ENCODE measurements around the gene CACNA2D3.

The CACNA2D3 gene

DNA sequence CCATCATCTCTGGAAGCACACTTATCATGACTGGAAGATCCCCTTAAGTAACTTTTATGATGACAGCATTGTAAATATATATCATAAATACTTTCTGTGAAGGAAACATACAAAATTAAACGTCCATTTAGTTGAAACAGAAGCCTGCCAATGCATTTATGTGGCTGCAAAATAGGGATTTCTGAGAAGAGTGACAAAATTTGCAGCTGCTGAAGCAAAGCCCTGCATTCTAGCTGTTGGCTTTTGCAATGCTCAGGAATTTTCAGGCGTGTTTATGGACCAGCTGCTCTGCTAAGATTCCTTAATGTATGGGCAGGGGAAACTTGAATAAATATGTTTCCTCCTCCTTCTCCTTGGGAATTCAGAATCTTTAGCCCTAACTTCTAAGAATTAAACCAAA lies 137.3 kb downstream of the CACNA2D3 start:
- TF ChIP-seq, protein P1, sequence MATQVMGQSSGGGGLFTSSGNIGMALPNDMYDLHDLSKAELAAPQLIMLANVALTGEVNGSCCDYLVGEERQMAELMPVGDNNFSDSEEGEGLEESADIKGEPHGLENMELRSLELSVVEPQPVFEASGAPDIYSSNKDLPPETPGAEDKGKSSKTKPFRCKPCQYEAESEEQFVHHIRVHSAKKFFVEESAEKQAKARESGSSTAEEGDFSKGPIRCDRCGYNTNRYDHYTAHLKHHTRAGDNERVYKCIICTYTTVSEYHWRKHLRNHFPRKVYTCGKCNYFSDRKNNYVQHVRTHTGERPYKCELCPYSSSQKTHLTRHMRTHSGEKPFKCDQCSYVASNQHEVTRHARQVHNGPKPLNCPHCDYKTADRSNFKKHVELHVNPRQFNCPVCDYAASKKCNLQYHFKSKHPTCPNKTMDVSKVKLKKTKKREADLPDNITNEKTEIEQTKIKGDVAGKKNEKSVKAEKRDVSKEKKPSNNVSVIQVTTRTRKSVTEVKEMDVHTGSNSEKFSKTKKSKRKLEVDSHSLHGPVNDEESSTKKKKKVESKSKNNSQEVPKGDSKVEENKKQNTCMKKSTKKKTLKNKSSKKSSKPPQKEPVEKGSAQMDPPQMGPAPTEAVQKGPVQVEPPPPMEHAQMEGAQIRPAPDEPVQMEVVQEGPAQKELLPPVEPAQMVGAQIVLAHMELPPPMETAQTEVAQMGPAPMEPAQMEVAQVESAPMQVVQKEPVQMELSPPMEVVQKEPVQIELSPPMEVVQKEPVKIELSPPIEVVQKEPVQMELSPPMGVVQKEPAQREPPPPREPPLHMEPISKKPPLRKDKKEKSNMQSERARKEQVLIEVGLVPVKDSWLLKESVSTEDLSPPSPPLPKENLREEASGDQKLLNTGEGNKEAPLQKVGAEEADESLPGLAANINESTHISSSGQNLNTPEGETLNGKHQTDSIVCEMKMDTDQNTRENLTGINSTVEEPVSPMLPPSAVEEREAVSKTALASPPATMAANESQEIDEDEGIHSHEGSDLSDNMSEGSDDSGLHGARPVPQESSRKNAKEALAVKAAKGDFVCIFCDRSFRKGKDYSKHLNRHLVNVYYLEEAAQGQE (IDR thresholded peaks at IDR 0.05; ENCODE audit: insufficient read depth in 1 of 2, low read depth in 2 of 2, low read length in 2 of 2) = no peak
- TF ChIP-seq SIN3A (IDR thresholded peaks at IDR 0.05; ENCODE audit: borderline replicate concordance, insufficient read depth, low read length) (no peak), FOXP2 (optimal IDR thresholded peaks at IDR 0.05; ENCODE audit: borderline replicate concordance, extremely low read depth, extremely low read length, insufficient read depth) (no peak), POLR2AphosphoS5 (IDR thresholded peaks at IDR 0.05; ENCODE audit: low read depth, low read length) (no peak), TAF1 (IDR thresholded peaks at IDR 0.05; ENCODE audit: borderline replicate concordance, insufficient read depth, low read length) (no peak)

DNA sequence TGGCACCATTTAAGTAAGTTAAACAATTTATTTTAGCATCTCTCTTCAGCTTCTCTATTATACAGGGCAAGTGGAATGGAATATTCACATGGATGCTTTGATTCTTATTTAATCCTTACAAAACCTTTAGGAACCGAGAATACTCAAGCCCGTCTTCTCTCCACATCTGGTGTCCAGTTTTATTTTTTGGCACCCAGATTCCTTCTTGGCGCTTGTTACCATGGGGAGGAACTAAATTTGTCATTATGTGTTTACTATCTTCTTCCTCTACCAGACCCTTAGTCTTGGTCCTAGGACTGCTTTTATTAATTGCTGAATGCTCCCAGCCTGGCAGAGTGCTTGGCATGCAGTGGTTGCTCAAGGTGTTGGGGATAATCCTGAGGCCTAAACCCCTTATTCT lies 138.8 kb downstream of the CACNA2D3 start:
- TF ChIP-seq POLR2AphosphoS5 (IDR thresholded peaks at IDR 0.05; ENCODE audit: low read depth, low read length) = no peak
- TF ChIP-seq SIN3A (IDR thresholded peaks at IDR 0.05; ENCODE audit: borderline replicate concordance, insufficient read depth, low read length) = no peak
- TF ChIP-seq, protein P1 (IDR thresholded peaks at IDR 0.05; ENCODE audit: insufficient read depth in 1 of 2, low read depth in 2 of 2, low read length in 2 of 2) = no peak

DNA sequence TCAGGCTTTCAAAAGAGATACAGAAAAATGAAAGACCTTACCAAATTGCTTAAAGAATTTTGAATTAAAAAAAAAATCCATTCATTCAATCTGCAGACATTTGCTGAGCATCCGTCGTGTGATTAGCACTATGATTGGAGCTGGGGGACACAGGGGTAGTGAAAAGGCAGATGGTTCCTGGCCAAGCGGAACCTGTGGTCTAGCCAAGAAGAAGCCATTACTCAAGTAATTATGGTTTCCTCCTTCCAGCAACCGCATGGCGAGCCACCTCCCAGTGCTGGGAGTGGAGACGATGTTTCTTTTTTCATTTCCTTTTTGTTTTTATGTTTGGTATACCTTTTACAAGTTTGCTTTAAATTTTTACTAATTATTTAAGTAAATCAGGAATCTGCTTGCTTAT lies 140.2 kb downstream of the CACNA2D3 start:
- no peak for TF ChIP-seq FOXP2 (optimal IDR thresholded peaks at IDR 0.05; ENCODE audit: borderline replicate concordance, extremely low read depth, extremely low read length, insufficient read depth)
- no peak for TF ChIP-seq TAF1 (IDR thresholded peaks at IDR 0.05; ENCODE audit: borderline replicate concordance, insufficient read depth, low read length)
- TF ChIP-seq, protein P1 (IDR thresholded peaks at IDR 0.05; ENCODE audit: insufficient read depth in 1 of 2, low read depth in 2 of 2, low read length in 2 of 2) = no peak
- TF ChIP-seq SIN3A (IDR thresholded peaks at IDR 0.05; ENCODE audit: borderline replicate concordance, insufficient read depth, low read length) = no peak
- no peak for TF ChIP-seq POLR2AphosphoS5 (IDR thresholded peaks at IDR 0.05; ENCODE audit: low read depth, low read length)

DNA sequence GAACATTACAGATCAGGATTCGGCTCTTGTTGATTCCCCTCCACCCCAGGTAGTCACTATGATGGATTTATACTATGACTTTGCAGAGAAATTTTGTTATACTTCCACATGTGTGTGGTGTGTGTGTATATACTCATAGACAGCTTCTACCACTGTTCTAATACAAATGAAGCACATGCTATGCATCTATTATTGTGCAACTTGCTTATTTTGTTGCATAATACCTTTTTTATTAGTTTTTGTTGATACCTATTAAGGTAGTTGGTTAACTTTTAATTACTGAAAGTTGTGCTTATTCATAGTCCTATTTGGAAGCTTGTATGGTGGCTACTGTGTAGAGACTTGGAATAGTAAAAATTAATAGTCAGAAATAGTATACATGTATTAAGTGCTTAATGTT lies 140.6 kb downstream of the CACNA2D3 start:
- no peak for TF ChIP-seq SIN3A (IDR thresholded peaks at IDR 0.05; ENCODE audit: borderline replicate concordance, insufficient read depth, low read length)
- TF ChIP-seq FOXP2 (optimal IDR thresholded peaks at IDR 0.05; ENCODE audit: borderline replicate concordance, extremely low read depth, extremely low read length, insufficient read depth) = no peak
- TF ChIP-seq TAF1 (IDR thresholded peaks at IDR 0.05; ENCODE audit: borderline replicate concordance, insufficient read depth, low read length) = no peak
- TF ChIP-seq POLR2AphosphoS5 (IDR thresholded peaks at IDR 0.05; ENCODE audit: low read depth, low read length) = no peak
- TF ChIP-seq, protein P1 (IDR thresholded peaks at IDR 0.05; ENCODE audit: insufficient read depth in 1 of 2, low read depth in 2 of 2, low read length in 2 of 2) = no peak

DNA sequence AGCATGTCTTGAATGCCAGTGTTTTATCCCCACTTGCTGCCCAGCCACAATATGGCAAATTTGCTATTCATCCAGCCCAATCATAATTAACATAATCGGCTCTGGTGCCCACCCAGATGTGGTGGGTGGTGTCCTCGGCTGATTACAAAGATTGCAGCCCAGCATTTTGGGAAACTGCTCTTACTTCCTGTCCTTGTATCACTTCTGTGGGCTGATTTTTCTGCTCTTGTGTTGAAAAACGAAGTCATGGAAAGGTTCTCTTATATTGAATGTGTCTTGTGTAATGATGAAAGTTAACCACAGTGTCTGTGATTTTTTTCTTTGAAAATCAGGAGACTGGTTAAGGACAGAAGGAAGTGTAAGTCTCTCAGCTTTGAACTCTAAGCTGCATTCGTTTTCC lies 141.7 kb downstream of the CACNA2D3 start:
- TF ChIP-seq, protein P1 (IDR thresholded peaks at IDR 0.05; ENCODE audit: insufficient read depth in 1 of 2, low read depth in 2 of 2, low read length in 2 of 2) = no peak
